HG03039 (cell line): ENCODE measurements around the gene CALCOCO1.
"Not testable (repeated sequence)": the region's sequence is repeated elsewhere in the genome, so short reads cannot be mapped to it uniquely, and the experiment has no call there.

Experiments
- ATAC-seq: cut with Tn5 transposase; IDR thresholded peaks from one replicate; pipeline ENCODE4 v1.9.1; 2021; ENCODE audit warnings: mild to moderate bottlenecking, moderate library complexity; ENCODE audit not compliant: unreplicated experiment

CALCOCO1 gene

DNA sequence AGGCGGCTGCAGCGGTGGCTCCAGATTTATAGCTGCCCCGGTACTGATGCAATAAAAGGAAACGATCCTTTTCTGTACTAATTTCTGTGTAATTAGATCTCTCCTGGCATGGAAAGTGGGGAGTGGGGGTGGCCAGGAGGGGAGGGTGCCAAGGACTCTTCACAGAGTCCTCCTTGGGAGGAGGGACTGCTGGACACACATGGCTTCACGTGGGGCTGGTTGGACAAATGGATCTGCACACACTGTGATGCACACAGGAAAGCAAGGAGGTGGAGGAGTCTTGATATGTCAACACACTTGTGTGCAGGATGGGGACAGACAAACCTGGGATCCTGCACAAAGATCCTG, 27.6 kb downstream of the CALCOCO1 start:
- ATAC-seq = no peak

DNA sequence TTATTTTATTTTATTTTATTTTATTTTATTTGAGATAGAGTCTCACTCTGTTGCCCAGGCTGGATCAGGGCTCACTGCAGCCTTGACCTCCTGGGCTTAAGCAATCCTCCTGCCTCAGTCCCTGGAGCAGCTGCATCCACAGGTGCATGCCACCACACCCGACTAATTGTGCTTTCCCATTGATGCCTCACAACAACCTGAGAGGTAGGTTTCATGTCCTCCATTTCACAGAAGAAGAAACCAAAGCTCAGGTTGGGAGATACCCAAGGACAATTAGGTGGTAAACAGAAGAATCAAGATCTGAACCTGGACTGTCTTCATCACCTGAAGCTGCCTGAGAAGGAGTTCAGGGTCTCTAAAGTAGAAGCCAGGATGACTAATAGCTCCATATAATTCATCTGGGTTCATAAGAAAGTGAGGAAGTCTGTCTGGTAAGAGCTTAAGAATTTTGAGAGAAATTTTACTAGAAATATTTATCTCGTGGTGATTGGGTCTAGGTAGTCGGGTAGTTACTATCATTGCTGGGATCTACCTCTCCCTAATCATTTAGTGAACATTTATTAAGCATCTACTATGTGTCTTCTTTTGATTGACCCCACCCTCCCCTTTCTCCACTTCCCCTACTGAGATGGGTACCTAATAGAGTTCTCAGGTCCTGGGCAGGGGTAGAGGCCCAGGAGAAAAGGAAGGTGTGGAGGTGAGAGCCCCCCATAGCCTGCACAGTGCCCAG, 28.1 kb downstream of the CALCOCO1 start:
- ATAC-seq = no peak

DNA sequence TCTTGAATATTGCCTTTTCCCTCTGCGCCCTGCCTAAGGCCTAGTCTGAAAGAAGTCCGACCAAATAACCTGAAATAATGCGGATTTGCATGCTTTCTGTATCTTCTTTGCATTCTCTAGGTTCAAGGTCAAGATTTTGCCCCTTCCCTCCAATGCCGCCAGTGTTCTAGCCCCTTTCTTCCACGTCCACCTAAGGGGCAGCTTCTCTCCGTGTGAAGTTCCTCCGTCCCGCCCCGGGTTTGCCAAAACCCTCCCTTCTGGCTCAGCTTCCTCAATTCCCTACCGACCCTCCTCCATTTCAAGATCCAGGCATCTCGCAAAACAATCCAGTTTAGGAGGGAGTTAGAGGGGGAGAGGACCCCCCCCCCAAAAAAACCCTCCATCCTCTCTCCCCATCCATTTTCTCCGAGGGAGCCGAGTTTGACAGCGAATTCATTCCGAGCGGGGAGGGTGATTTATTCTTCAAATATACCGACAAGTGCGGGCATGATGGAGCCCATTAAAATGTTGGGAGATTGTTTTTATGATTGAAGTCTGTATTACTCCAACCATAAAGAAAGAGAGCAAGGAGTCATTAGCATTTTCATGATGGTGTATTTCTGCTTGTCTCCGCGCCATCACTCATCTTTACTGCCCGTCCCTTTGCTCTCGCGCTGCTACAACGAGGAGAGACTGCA, 30.5 kb downstream of the CALCOCO1 start:
- ATAC-seq = no peak

DNA sequence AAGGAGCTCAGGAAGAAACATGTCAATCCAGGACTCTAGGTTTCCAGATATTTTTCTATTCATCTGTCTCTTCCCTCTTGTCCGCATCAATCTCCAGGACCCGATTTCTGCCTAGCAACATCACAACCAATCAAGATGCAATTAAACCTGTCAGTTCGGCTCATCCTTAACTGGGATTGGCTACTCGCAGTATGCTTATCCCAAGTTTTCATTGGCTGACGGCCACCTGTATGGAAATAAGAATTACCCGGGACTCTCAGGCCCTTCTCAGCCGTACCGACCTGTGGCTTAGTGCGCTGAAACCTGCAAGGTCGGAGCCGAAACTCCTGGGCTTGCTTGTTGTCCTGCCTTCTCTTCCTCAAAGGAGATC, 31.0 kb downstream of the CALCOCO1 start:
- no peak for ATAC-seq

DNA sequence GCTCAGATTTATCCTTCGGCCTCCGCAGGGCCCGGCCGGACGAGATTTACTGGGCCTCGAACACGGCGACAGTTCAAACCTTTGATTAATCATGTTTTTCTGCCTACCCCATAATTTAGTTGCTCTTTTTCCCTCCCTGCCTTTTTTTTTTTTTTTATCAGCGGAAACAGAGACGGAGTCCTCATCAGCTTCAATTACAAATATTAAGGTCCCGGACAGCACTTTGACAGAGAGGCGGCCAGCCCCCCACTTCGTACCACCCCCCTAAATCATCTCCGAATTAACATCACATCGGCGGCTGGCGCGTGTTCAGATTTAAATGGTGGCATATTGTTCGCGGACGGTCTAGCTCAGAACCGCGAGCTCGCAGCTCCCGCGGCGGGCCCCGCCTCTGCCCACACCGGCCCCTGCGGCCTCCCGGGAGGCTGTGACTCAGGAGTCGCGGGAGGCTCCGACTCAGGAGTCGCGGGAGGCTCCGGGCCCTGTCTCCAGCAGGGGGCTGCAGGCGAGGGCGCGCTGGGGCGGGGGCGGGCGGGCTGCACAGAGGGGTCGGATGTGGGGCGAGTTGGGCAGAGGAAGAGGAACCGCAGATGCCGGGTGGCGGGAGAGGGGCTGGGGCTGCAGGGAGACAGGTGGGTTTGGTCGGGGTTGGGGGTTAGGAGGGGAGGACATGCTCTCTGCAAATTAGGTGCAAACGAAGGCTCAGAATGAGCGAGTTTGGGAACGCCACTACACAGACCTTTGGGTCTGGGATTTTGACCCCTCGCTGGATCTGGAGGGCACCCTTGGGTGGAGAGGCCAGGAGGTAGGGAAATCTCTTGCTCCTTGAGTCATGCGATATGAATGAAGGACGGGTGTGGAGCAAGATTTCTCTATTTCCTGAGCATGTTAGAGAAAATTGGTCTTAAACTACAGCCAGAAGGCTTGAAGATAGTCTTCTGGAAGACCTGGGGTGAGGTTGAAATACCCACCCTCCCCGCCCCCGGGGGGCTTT, 31.8 kb downstream of the CALCOCO1 start:
- no peak for ATAC-seq

DNA sequence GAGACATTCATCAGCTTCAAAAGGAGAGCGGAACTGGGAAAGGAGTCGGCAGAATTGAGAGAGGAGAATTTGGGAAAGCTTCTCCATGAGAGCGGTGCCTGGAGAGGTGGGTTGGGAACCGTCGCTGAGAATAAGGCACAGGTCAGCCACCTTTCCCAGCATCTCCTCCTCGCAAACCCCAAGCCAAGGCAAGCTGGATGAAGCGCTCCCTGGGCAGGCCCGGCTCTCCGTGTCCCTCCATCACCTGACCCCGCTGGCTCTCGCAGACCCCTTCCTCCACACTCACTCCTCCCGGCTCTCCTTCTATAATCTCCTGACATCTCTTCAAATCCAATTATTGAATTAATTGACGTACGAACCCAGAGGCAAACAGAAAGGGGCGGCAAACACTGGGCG, 32.5 kb downstream of the CALCOCO1 start:
- no peak for ATAC-seq

DNA sequence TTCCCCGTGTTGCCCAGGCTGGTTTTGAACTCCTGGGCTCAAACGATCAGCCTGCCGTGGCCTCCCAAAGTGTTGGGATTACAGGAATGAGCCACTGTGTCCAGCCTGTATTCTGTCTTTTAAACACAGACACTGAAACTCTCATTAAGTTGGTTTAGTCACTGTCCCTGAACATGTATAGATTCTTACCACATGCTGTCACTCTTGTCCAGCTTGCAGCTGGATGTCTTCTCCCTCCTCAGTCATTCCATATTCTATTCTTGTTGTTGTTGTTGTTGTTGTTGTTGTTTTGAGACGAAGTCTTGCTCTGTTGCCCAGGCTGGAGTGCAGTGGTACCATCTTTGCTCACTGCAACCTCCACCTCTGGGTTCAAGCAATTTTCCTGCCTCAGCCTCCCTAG, 39.1 kb downstream of the CALCOCO1 start:
- ATAC-seq = no peak

DNA sequence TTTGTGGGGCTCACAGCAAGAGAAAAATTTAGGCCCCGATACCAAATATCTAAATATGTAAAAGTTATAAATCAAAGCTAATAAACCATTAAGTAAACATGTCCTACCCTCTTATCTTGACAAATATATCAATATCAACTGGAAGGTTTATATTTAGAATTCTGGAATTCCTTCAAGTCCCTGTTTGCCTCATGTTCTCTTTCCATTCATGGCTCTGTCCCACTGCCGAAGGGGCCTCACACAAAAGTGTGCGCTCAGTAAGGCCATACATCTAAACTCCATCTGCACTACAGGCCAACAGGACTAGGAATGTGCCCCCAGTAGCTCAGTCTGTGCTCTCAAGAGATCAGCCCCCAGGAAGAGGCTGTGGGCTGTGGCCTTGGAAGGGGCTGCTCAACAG, 40.8 kb downstream of the CALCOCO1 start:
- ATAC-seq = no peak

DNA sequence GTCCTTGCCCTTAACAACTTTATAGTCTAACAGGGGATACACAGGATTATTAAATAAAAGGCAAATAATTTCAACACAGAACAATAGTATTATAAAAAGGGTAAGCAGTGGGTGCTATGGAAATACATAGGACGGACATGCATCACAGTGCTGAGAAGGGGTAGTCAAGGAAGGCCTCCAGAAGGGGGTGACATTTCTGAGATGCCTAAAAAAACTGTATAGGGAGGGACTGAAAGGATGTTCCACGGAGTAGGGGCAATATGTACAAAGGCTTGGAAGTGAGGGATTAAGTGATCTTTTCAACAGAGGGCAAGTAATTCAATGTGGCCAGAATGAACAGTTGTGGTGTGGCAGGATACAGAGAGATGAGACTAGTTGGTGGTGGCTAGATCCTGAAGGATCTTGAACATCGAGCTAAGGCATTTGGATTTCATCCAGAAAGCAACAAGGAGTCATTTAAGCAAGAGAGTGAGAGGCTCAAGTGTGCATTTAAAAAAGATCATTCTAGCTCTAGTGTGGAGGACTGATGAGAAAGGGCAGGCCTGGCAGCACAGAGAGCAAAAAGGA, 42.5 kb downstream of the CALCOCO1 start:
- no peak for ATAC-seq

DNA sequence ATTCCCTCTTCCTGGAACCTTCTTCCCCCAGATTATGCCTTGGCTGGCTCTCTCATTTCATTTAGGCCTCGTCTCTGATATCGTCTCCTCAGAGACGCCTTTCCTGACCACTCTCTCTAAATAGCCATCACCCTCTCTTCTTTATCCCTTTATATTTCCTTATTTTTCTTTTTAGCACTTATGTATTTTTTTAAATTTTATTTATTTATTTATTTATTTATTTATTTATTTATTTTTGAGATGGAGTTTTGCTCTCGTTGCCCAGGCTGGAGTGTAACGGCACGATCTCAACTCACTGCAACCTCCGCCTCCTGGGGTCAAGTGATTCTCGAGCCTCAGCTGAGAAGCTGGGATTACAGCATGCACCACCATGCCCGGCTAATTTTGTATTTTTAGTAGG, 43.3 kb downstream of the CALCOCO1 start:
- no peak for ATAC-seq

DNA sequence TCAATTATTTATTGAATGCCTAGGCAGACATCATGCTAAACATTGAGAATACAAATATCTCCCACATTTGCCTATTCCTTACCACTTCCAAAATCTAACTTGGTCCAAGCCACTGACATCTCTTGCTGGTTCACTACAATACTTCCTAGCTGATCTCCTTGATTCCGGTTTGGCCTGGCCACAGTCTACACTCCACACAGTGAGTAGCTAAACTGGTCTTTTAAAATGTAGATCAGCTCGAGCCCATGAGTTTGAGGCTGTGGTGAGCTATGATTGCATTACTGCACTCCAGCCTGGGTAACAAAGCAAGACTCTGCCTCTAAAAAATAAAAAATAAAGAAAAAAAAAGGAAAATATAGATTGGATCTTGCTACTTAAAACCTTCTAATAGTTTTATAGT, 43.8 kb downstream of the CALCOCO1 start:
- no peak for ATAC-seq

DNA sequence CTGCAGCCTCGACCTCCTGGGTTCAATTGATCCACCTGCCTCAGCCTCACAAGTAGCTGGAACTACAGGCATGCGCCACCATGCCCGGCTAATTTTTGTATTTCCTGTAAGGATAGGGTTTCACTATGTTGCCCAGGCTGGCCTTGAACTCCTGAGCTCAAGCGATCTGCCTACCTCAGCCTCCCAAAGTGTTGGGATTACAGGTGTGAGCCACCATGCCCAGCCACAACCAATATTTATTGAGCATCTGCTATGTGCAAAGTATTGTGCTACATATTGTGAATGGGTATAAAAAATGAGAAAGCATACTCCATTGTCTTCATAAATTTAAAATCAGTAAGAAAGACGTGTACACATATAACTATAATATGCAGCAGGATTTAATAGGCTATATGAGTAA, 47.2 kb downstream of the CALCOCO1 start:
- ATAC-seq = not testable (repeated sequence)

DNA sequence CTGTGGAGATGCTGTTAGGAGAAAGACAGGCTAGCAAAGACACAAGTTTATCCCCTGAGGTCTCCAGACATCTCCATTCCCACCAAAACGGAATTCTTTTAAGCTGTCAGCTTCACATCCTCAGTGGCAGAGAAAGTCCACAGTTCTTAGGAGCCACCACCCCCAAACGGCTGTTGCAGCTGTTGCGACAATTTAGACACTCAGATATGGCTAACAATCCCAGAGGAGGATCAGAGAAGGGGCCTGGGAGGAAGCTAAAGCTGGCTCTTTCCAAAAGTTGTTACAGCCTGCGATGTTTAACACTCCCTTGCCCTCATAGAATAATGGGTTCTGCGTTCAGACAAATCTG, 49.5 kb downstream of the CALCOCO1 start:
- ATAC-seq = no peak

DNA sequence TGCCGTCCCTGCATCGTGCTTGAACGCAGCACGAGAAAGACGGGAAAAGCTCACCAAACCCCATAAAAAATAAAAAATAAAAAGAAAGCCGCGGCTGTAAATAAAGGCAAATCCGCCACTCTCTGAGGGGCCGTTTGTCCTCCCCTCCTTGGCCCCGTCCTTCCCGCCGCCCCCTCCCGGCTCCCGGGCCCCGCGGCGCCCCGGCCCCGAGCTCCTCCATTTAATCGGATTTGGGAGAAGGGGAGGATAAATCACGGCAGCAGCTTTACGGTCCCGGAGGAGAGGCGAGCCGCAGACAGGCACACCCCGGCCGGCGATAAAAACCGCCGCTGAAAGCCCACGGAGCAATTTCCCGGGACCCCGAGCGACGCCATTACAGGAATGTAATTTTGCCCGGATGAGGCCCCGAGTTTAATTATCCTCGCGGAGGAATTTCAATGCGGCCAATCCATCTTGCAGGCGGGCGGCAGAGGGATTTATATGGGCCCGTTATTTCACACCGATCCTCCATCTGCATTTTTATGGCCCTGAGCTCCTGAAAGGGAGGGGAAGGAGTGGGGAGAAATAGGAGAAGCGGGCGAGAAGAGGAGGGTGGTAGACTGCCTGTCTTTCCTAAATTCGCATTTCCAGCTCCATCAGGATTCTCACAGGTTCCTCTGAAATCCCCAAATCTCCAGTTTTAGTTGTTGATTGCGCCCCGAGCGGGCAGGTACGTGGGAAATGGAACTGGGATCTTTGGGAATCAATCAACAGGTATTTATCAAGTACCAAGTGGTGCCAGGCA, 50.0 kb downstream of the CALCOCO1 start:
- ATAC-seq = no peak

DNA sequence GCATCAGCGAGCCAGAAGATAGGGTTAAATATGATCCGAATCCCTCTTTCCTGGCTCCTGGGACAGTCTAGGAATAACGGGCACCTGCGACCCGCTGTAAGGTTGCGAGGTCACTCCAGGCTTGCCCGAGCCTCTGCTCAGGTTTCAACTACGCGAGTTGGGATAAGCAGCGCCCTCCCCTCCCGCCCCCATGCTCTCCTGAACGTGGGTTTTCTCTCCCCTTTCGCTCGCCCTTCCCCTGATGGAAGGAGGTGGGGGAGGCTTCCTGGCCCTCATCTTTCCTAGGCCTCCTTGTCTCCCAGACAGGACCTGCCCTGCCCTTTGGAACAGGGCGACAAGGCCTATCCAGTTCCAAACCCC, 50.6 kb downstream of the CALCOCO1 start:
- no peak for ATAC-seq

DNA sequence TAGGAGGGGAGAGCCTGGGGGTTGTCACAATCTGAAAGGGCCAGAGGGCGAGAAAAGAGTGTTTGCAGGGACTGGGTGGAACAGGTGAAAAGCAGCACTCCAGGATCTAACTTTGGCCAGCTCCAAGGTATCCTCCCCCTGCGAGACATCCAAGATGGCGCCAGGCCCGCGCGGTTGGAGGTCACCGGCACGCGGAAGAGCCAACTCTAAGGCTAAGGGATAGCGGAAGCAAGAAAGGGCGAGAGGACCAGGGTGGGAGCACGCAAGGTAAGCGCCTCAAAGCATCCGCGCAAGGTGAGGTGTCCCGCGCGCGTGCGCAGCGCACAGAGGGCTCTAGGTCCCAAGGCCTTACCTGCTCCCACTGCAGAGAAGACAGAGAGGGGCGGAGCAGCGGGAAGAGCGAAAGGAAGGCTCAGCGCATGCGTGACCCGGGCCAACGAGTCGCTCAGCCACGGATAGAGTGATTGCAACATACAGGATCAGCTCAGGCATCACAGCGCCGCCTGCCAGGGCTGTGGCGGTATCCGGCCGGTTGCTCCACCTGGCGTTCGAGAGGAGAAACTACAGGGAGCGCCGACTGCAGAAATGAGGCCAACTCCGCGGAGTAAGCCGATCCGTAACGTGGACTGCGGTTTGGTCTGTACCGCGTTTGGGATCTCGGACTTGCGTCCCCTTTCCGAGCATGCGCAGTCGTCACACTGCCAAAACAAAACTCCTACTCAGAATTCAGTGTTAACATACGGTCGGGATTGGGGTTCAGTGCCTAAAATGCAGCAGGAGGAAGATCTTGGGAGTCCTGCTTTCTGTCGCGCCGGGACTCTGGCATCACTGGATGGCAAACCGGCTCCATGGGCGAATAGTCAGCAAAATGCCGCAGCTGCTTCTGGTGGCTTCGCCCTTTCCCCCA, 51.3 kb downstream of the CALCOCO1 start, which contains the start of gene ATP5MC2:
Gene ATP5MC2, minus strand, starts transcription at position 383 of the 907 bp plus-strand sequence. CDS start 3,469 bp downstream, outside the sequence.
- ATAC-seq = peak; percentile 92

DNA sequence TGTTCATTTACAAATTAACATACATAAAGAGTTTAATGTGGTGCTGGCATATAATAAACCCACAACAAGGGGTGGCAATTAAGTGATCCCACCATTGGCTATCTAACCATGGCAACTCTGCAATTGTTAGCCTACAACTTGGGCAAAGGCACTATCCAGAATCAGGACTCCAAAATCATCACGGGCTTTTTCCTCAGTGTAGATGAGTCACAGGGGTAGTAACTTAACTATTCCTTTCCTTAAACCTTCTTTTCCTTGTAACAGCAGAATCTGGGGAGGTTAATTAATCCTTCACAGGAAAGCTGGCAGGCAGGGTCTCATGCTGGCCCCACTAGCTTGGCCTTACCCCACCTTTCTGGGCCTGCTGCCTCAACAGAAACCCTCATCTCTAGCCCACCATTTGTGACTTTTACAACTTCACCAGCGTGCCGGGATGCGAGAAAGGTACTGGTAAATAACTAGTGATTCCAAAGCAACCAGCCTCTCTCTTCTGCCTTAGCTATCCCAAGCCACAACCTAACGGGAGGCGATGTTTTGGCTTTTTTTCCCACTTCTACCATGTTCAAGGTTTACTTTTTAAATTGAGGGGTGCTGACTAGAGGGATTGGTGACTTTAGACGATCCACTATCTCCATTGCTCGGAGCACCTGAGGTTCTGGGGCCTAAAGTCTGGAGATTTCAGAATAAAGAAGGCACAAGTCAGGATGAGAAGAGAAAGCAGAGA, 52.1 kb downstream of the CALCOCO1 start:
- no peak for ATAC-seq

DNA sequence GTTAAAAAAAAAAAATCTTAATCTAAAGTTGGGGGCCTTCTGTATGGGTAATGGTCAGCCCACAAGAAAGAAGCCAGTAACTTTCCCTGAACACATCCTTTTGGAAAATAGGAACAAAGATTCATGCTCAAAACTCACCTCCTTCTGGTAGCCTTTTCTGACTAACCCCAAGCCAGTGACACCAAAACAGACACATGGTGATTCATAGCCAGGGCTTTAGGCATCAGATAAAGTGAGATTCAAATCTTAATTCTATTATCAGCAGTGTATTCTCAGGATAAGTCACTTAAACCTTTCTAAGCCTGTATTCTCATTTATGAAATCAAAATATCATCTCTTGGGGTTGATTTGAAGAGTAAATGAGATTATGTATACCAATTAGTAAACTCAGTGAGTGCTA, 56.3 kb downstream of the CALCOCO1 start:
- no peak for ATAC-seq

DNA sequence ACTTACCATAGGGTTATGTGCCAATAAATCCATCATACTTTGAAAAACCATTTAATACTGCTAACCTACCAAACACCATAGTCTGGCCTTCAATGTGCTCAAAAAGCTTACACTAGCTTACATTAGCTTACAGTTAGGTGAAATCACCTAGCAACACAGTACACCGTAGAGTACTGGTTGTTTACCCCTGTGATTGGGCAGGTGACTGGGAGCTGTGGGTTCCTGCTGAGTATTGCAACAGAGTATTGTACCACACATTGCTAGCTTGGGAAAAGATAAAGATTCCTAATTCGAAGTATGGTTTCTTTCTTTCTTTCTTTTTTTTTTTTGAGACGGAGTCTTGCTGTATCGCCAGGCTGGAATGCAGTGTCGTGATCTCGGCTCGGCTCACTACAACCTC, 56.9 kb downstream of the CALCOCO1 start:
- ATAC-seq = no peak
